ENCODE data around the gene GALE. TPM values are rescaled to one million over a fixed set of nuclear protein-coding genes. Genes with fewer than 3 reads are reported as not detected.
A peak's percentile ranks its signal among the peaks of the same experiment; 100 is the strongest.

GALE gene
- total and polyA plus RNA-seq, 2 donors (not counting 1 experiment from before 2014, with no cell fraction given), result 9.4 to 12.1 TPM

GRCh38 chr1:23768733-23769132, 31.8 kb downstream of the GALE start:
- H3K4me1 Mint-ChIP-seq, result peaks cover 4% of the 10 kb centered on the region
- TF ChIP-seq CTCF (IDR thresholded peaks at IDR 0.05) (no peak), EZH2 (IDR thresholded peaks at IDR 0.05; ENCODE audit: borderline replicate concordance, insufficient read depth, low read depth, low read length, poor library complexity, severe bottlenecking) (no peak)
- Histone ChIP-seq H3K36me3 (replicated peaks in 1 of 2; ENCODE audit: control extremely low read depth in 1 of 2, control insufficient read depth in 1 of 2, extremely low read depth in 1 of 2, insufficient read depth in 2 of 2, low read length in 1 of 2) (peaks cover 0 to 5% of the 10 kb centered on the region in 2 experiments), H3K4me3 (ENCODE audit: control extremely low read depth in 1 of 5, extremely low read depth in 1 of 5, insufficient read depth in 1 of 5, low read depth in 2 of 5, low read length in 4 of 5) (no peak overlapping the region), H3K9ac (ENCODE audit: low read length) (no peak overlapping the region), H3K4me1 (ENCODE audit: control insufficient read depth in 2 of 2, insufficient read depth in 2 of 2, low read length in 2 of 2) (peaks cover 3% of the 10 kb centered on the region in 2 donors), H4K20me1 (ENCODE audit: control insufficient read depth, insufficient read depth, low read length, poor library complexity, severe bottlenecking) (no peaks in the 10 kb centered on the region), H3K27me3 (replicated peaks in 1 of 4; ENCODE audit: control extremely low read depth in 1 of 4, control insufficient read depth in 3 of 4, insufficient read depth in 4 of 4, low read length in 3 of 4) (no peaks in the 10 kb centered on the region), H3K27ac (ENCODE audit: low read length in 2 of 2) (no peak overlapping the region), H2AFZ (ENCODE audit: insufficient read depth, low read depth, low read length, poor library complexity, severe bottlenecking) (no peak overlapping the region), H3K79me2 (ENCODE audit: control insufficient read depth, insufficient read depth, low read length) (peaks cover 15% of the 10 kb centered on the region), H3K9me3 (ENCODE audit: control extremely low read depth in 1 of 3, control insufficient read depth in 2 of 3, insufficient read depth in 1 of 3, low read length in 2 of 3) (no peaks in the 10 kb centered on the region), H3K4me2 (replicated peaks; ENCODE audit: low read depth, low read length, poor library complexity, severe bottlenecking) (no peak overlapping the region)
- POLR2A ChIA-PET, result interaction anchor here (0.7 kb wide), 1 partner anchor 145 kb away, joined by 6 read pairs; the partner anchor contains the start of gene CNR2
- H3K27me3 Mint-ChIP-seq, result no peaks in the 10 kb centered on the region
- CTCF ChIA-PET, result interaction anchor here (0.7 to 1.1 kb wide), 2 partner anchors 10 to 148 kb away, joined by 3 to 4 read pairs; no protein-coding TSS in a partner anchor
- no peak overlapping the region for H3K27ac Mint-ChIP-seq
- 100% methylated on average over 1 of the region's 5 CpGs for WGBS (ENCODE audit: insufficient coverage)
- DNase-seq (no peak), ATAC-seq (ENCODE audit: low read depth) (no peak)
- H3K4me3 Mint-ChIP-seq, result no peak overlapping the region
- H3K9me3 Mint-ChIP-seq (ENCODE audit: insufficient read depth), result no peaks in the 10 kb centered on the region
- intact Hi-C loops (cut with micrococcal nuclease), result no loop called here

- no peak overlapping the region for H3K9ac ChIP-seq (ENCODE audit: low read length)
- 98% methylated on average over 6 of the region's 7 CpGs for WGBS (ENCODE audit: insufficient coverage)
- Mint-ChIP-seq H3K27me3 (no peaks in the 10 kb centered on the region), H3K9me3 (ENCODE audit: insufficient read depth) (no peaks in the 10 kb centered on the region), H3K4me3 (no peak overlapping the region), H3K27ac (peak overlapping the region; percentile 5), H3K4me1 (peaks cover 2% of the 10 kb centered on the region)
- peaks cover 8 to 52% of the 10 kb centered on the region in 2 experiments for H3K36me3 ChIP-seq (replicated peaks in 1 of 2; ENCODE audit: control extremely low read depth in 1 of 2, control insufficient read depth in 1 of 2, extremely low read depth in 1 of 2, insufficient read depth in 2 of 2, low read length in 1 of 2)
- H3K27me3 ChIP-seq (replicated peaks in 1 of 4; ENCODE audit: control extremely low read depth in 1 of 4, control insufficient read depth in 3 of 4, insufficient read depth in 4 of 4, low read length in 3 of 4), result no peaks in the 10 kb centered on the region
- H3K4me2 ChIP-seq (replicated peaks; ENCODE audit: low read depth, low read length, poor library complexity, severe bottlenecking), result no peak overlapping the region
- H2AFZ ChIP-seq (ENCODE audit: insufficient read depth, low read depth, low read length, poor library complexity, severe bottlenecking), result no peak overlapping the region
- no peaks in the 10 kb centered on the region for H3K9me3 ChIP-seq (ENCODE audit: control extremely low read depth in 1 of 3, control insufficient read depth in 2 of 3, insufficient read depth in 1 of 3, low read length in 2 of 3)
- TF ChIP-seq EZH2 (IDR thresholded peaks at IDR 0.05; ENCODE audit: borderline replicate concordance, insufficient read depth, low read depth, low read length, poor library complexity, severe bottlenecking) (no peak), CTCF (IDR thresholded peaks at IDR 0.05) (no peak)
- H3K79me2 ChIP-seq (ENCODE audit: control insufficient read depth, insufficient read depth, low read length), result peaks cover 4% of the 10 kb centered on the region
- no peak overlapping the region for H3K4me3 ChIP-seq (ENCODE audit: control extremely low read depth in 1 of 5, extremely low read depth in 1 of 5, insufficient read depth in 1 of 5, low read depth in 2 of 5, low read length in 4 of 5)
- ChIA-PET POLR2A (interaction anchor here (0.6 kb wide), 2 partner anchors 37 to 200 kb away, joined by 4 read pairs; no protein-coding TSS in a partner anchor), CTCF (interaction anchor here (1.1 to 1.2 kb wide), 2 partner anchors 11 to 12 kb away, joined by 3 to 4 read pairs; no protein-coding TSS in a partner anchor)
- intact Hi-C loops (cut with micrococcal nuclease), result no loop called here
- ATAC-seq (ENCODE audit: low read depth) (no peak), DNase-seq (no peak)
- H4K20me1 ChIP-seq (ENCODE audit: control insufficient read depth, insufficient read depth, low read length, poor library complexity, severe bottlenecking), result peaks cover 27% of the 10 kb centered on the region
- H3K4me1 ChIP-seq (ENCODE audit: control insufficient read depth in 2 of 2, insufficient read depth in 2 of 2, low read length in 2 of 2), result no peaks in the 10 kb centered on the region
- peak overlapping the region in 1 of 2 donors; percentile 4 for H3K27ac ChIP-seq (ENCODE audit: low read length in 2 of 2)
Measured at GRCh38 chr1:23763041-23763577, 37.4 kb downstream of the GALE start.
